ENCODE results near the gene CABLES1. TPM values are rescaled to one million over a fixed set of nuclear protein-coding genes. Genes with fewer than 3 reads are reported as not detected.

Gene CABLES1
- total and polyA plus RNA-seq, 2 of the 4 experiments (the other 2 are of a cell fraction): 4.7 to 5.7 TPM

GRCh38 chr18:23247896-23248295 lies 112.6 kb downstream of the CABLES1 start:
- in situ Hi-C loops (cut with MboI; ENCODE audit: low sequenced_read_pairs) (no loop called here), intact Hi-C loops (cut with micrococcal nuclease) (no loop called here), dilution Hi-C loops (cut with HindIII; ENCODE audit: low sequenced_read_pairs, unreplicated experiment) (no loop called here)
- ATAC-seq (ENCODE audit: low read depth) (no peak), DNase-seq (no peak)
- no peak overlapping the region for H2BK20ac ChIP-seq (ENCODE audit: low read depth, low read length)
- no peak overlapping the region for H3K4me3 ChIP-seq (ENCODE audit: insufficient read depth, low read depth, low read length)
- 0 out of 2 replicates have a peak, but pooled peaks cover 3% of the 10 kb centered on the region for H3K9me1 ChIP-seq (ENCODE audit: insufficient read depth, low read length)
- H2BK15ac ChIP-seq (ENCODE audit: low read depth, low read length): no peak overlapping the region
- H3K18ac ChIP-seq (ENCODE audit: low read depth, low read length): no peak overlapping the region
- H2AK9ac ChIP-seq (replicated peaks; ENCODE audit: low read depth, low read length, poor library complexity): no peak overlapping the region
- H3K36me3 ChIP-seq (ENCODE audit: control insufficient read depth, insufficient read depth, low read length): peaks cover 60% of the 10 kb centered on the region
- WGBS, 2 experiments (ENCODE audit: extremely low coverage in 2 of 2, insufficient read length in 1 of 2): 100% methylated on average over 8 of the region's 14 CpGs; no CpG with 5 or more reads in 1 of the 2 experiments
- no peak overlapping the region for H2AFZ ChIP-seq (replicated peaks; ENCODE audit: low read length, poor library complexity)
- H2BK5ac ChIP-seq (ENCODE audit: low read depth, low read length, poor library complexity, severe bottlenecking): no peak overlapping the region
- no peak overlapping the region for H4K91ac ChIP-seq (ENCODE audit: insufficient read depth, low read depth, low read length)
- no peak overlapping the region for H3K14ac ChIP-seq (replicated peaks; ENCODE audit: low read depth, low read length)
- no peak overlapping the region for H4K5ac ChIP-seq (ENCODE audit: low read depth, low read length)
- ChIA-PET POLR2A (ENCODE audit: unreplicated experiment) (no interaction called here), CTCF (no interaction called here)
- no peaks in the 10 kb centered on the region for H3K4me1 ChIP-seq (ENCODE audit: control insufficient read depth, insufficient read depth, low read length)
- H3K4ac ChIP-seq (ENCODE audit: low read depth, low read length): no peak overlapping the region
- no peak overlapping the region for H2AK5ac ChIP-seq (ENCODE audit: low read depth, low read length)
- no peaks in the 10 kb centered on the region for H4K20me1 ChIP-seq (ENCODE audit: insufficient read depth, low read length)
- no peak overlapping the region for H3K4me2 ChIP-seq (ENCODE audit: low read depth, low read length)
- H3K79me1 ChIP-seq (ENCODE audit: low read depth in 1 of 2, low read length in 2 of 2): peaks cover 0 to 8% of the 10 kb centered on the region in 2 experiments; a peak in 2 of 4 replicates
- H3K27me3 ChIP-seq (ENCODE audit: control insufficient read depth, insufficient read depth, low read length): no peaks in the 10 kb centered on the region
- H2BK120ac ChIP-seq (ENCODE audit: low read depth, low read length): no peak overlapping the region
- no peak overlapping the region for H3K56ac ChIP-seq (ENCODE audit: extremely low read depth, insufficient read depth, low read length)
- BruUV-seq (replicated peaks): no TSS peak
- H3K9ac ChIP-seq (ENCODE audit: low read depth, low read length): no peak overlapping the region
- no peaks in the 10 kb centered on the region for H3K9me3 ChIP-seq (ENCODE audit: control insufficient read depth, insufficient read depth, low read length)
- TF ChIP-seq CHD1 (IDR thresholded peaks at IDR 0.05; ENCODE audit: low read depth, low read length) (no peak), NFE2L2 (IDR thresholded peaks at IDR 0.05; ENCODE audit: low read depth, low read length) (no peak), FOS (IDR thresholded peaks at IDR 0.05; ENCODE audit: low read depth, low read length) (no peak), MXI1 (IDR thresholded peaks at IDR 0.05; ENCODE audit: borderline replicate concordance, low read depth, low read length) (no peak), RCOR1 (IDR thresholded peaks at IDR 0.05; ENCODE audit: insufficient replicate concordance, low read length) (no peak), MAFK (IDR thresholded peaks at IDR 0.05; ENCODE audit: low read depth, low read length) (no peak), SMC3 (IDR thresholded peaks at IDR 0.05; ENCODE audit: low read depth, low read length) (no peak), CEBPB (IDR thresholded peaks at IDR 0.05; ENCODE audit: low read depth, low read length) (no peak), USF2 (IDR thresholded peaks at IDR 0.05; ENCODE audit: low read depth, low read length) (no peak), CTCF (conservative IDR thresholded peaks at IDR 0.05; ENCODE audit: low read depth, low read length) (no peak), MAZ (IDR thresholded peaks at IDR 0.05; ENCODE audit: borderline replicate concordance, low read depth, low read length) (no peak), BHLHE40 (IDR thresholded peaks at IDR 0.05; ENCODE audit: low read depth, low read length) (no peak), POLR2A (IDR thresholded peaks at IDR 0.05; ENCODE audit: low read depth, low read length) (no peak), RFX5 (IDR thresholded peaks at IDR 0.05; ENCODE audit: low read depth, low read length) (no peak), RAD21 (IDR thresholded peaks at IDR 0.05; ENCODE audit: low read length) (no peak)
- TF ChIP-seq, protein P1, sequence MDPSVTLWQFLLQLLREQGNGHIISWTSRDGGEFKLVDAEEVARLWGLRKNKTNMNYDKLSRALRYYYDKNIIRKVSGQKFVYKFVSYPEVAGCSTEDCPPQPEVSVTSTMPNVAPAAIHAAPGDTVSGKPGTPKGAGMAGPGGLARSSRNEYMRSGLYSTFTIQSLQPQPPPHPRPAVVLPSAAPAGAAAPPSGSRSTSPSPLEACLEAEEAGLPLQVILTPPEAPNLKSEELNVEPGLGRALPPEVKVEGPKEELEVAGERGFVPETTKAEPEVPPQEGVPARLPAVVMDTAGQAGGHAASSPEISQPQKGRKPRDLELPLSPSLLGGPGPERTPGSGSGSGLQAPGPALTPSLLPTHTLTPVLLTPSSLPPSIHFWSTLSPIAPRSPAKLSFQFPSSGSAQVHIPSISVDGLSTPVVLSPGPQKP (IDR thresholded peaks at IDR 0.05; ENCODE audit: borderline replicate concordance, low read depth, low read length): no peak
- no peak overlapping the region for H3K23ac ChIP-seq (ENCODE audit: low read depth, low read length)
- H3K27ac ChIP-seq (ENCODE audit: insufficient read depth, low read length): no peak overlapping the region
- no peak overlapping the region for H4K8ac ChIP-seq (ENCODE audit: low read depth in 2 of 2, low read length in 2 of 2)
